Measurements from ENCODE around the gene SKI. TPM values are rescaled to one million over a fixed set of nuclear protein-coding genes. Genes with fewer than 3 reads are reported as not detected.

The SKI gene
- total RNA-seq, 1 donor from 2014 or later, result 66.2 TPM

GRCh38 chr1:2306151-2306978 lies 78.2 kb downstream of the SKI start:
- Histone ChIP-seq H4K20me1 (ENCODE audit: insufficient read depth, low read length) (peaks cover 73% of the 10 kb centered on the region), H3K79me2 (ENCODE audit: insufficient read depth, low read length) (peaks cover 60% of the 10 kb centered on the region), H3K4me3 (ENCODE audit: insufficient read depth, low read depth, low read length) (no peak overlapping the region), H3K9ac (ENCODE audit: low read length) (no peak overlapping the region), H3K27me3 (ENCODE audit: insufficient read depth, low read length) (no peaks in the 10 kb centered on the region), H3K36me3 (ENCODE audit: insufficient read depth, low read length) (peaks cover 11% of the 10 kb centered on the region), H2AFZ (ENCODE audit: low read depth, low read length) (no peak overlapping the region), H3K27ac (ENCODE audit: low read depth, low read length) (no peak overlapping the region), H3K4me2 (ENCODE audit: low read length) (no peak overlapping the region), H3K4me1 (ENCODE audit: insufficient read depth, low read length) (peaks cover 2% of the 10 kb centered on the region), H3K9me3 (ENCODE audit: insufficient read depth, low read depth, low read length) (no peaks in the 10 kb centered on the region)
- H3K27ac Mint-ChIP-seq (ENCODE audit: unreplicated experiment), result no peak overlapping the region
- no peaks in the 10 kb centered on the region for H3K27me3 Mint-ChIP-seq (ENCODE audit: low read depth, unreplicated experiment)
- H3K4me1 Mint-ChIP-seq (ENCODE audit: low read depth, unreplicated experiment), result no peaks in the 10 kb centered on the region
- H3K36me3 Mint-ChIP-seq (ENCODE audit: low read depth, unreplicated experiment), result peaks cover 7% of the 10 kb centered on the region
- no peak for TF ChIP-seq EZH2 (IDR thresholded peaks at IDR 0.05; ENCODE audit: insufficient read depth, low read length)
- TF ChIP-seq, protein P1, sequence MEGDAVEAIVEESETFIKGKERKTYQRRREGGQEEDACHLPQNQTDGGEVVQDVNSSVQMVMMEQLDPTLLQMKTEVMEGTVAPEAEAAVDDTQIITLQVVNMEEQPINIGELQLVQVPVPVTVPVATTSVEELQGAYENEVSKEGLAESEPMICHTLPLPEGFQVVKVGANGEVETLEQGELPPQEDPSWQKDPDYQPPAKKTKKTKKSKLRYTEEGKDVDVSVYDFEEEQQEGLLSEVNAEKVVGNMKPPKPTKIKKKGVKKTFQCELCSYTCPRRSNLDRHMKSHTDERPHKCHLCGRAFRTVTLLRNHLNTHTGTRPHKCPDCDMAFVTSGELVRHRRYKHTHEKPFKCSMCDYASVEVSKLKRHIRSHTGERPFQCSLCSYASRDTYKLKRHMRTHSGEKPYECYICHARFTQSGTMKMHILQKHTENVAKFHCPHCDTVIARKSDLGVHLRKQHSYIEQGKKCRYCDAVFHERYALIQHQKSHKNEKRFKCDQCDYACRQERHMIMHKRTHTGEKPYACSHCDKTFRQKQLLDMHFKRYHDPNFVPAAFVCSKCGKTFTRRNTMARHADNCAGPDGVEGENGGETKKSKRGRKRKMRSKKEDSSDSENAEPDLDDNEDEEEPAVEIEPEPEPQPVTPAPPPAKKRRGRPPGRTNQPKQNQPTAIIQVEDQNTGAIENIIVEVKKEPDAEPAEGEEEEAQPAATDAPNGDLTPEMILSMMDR (IDR thresholded peaks at IDR 0.05; ENCODE audit: insufficient read depth, low read depth, low read length), result no peak
- no peak for DNase-seq (ENCODE audit: low read depth)
- no peak for FAIRE-seq
- H3K4me3 Mint-ChIP-seq (ENCODE audit: unreplicated experiment), result no peak overlapping the region
- H3K9me3 Mint-ChIP-seq (ENCODE audit: unreplicated experiment), result no peaks in the 10 kb centered on the region

DNA sequence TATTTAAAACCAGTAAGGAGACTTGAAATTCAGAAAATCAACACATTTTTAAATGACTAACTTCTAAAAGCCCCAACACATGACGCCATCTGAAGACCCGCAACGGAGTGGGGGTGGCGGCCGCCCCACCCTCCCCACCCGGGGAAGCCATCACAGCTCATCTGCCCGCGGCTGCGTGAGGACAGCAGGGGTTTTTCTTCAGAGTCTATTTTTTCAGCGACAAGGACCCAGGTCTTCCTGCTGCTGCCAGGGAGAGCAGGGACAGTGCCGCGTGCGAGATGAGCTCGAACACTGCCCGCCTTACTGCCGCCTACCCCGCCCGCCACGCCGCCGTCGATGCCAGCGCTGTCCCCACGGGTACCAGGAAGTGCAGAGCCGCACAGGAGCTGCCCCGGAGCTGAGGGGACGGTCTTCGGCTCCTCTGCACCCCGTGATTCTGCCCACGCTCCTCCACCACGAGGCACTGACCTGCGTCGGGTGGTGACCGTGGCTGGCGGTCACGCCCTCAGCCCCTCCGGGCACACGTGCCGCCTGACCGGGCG lies 79.0 kb downstream of the SKI start:
- Histone ChIP-seq H3K9me3 (ENCODE audit: insufficient read depth, low read depth, low read length) (no peaks in the 10 kb centered on the region), H3K4me2 (ENCODE audit: low read length) (no peak overlapping the region), H3K36me3 (ENCODE audit: insufficient read depth, low read length) (peaks cover 11% of the 10 kb centered on the region), H3K27ac (ENCODE audit: low read depth, low read length) (no peak overlapping the region), H4K20me1 (ENCODE audit: insufficient read depth, low read length) (peaks cover 66% of the 10 kb centered on the region), H3K4me1 (ENCODE audit: insufficient read depth, low read length) (peaks cover 6% of the 10 kb centered on the region), H3K79me2 (ENCODE audit: insufficient read depth, low read length) (peaks cover 52% of the 10 kb centered on the region), H3K27me3 (ENCODE audit: insufficient read depth, low read length) (no peaks in the 10 kb centered on the region), H3K4me3 (ENCODE audit: insufficient read depth, low read depth, low read length) (no peak overlapping the region), H2AFZ (ENCODE audit: low read depth, low read length) (no peak overlapping the region), H3K9ac (ENCODE audit: low read length) (no peak overlapping the region)
- TF ChIP-seq, protein P1 (IDR thresholded peaks at IDR 0.05; ENCODE audit: insufficient read depth, low read depth, low read length), result no peak
- TF ChIP-seq EZH2 (IDR thresholded peaks at IDR 0.05; ENCODE audit: insufficient read depth, low read length), result no peak
- H3K9me3 Mint-ChIP-seq (ENCODE audit: unreplicated experiment), result no peaks in the 10 kb centered on the region
- no peaks in the 10 kb centered on the region for H3K27me3 Mint-ChIP-seq (ENCODE audit: low read depth, unreplicated experiment)
- DNase-seq (ENCODE audit: low read depth), result no peak
- FAIRE-seq, result no peak
- H3K4me1 Mint-ChIP-seq (ENCODE audit: low read depth, unreplicated experiment), result no peaks in the 10 kb centered on the region
- H3K27ac Mint-ChIP-seq (ENCODE audit: unreplicated experiment), result no peak overlapping the region
- H3K36me3 Mint-ChIP-seq (ENCODE audit: low read depth, unreplicated experiment), result peaks cover 7% of the 10 kb centered on the region
- no peak overlapping the region for H3K4me3 Mint-ChIP-seq (ENCODE audit: unreplicated experiment)

DNA sequence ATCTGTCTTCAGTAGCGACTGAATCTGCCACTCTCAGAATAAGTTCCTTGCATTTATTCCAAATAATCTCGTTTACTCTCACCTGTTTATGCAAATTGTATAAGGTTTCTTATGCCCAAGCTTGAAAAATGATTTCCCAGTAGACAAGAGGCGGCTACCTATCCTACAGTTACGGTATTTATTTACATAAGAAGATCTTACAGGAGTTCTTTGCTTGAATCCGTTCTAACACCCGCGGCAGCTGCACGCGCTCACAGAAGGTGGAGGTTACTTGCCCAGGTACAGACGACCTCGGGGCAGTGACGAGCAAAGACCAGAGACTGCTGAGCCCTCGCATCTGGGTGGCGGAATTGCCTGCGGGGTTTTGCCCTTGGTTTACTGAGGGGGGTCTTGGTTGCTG lies 79.9 kb downstream of the SKI start:
- DNase-seq (ENCODE audit: low read depth) (no peak), FAIRE-seq (no peak)
- Histone ChIP-seq H3K79me2 (ENCODE audit: insufficient read depth, low read length) (peaks cover 44% of the 10 kb centered on the region), H3K4me2 (ENCODE audit: low read length) (no peak overlapping the region), H3K9me3 (ENCODE audit: insufficient read depth, low read depth, low read length) (no peaks in the 10 kb centered on the region), H3K27me3 (ENCODE audit: insufficient read depth, low read length) (no peaks in the 10 kb centered on the region), H3K4me1 (ENCODE audit: insufficient read depth, low read length) (peaks cover 6% of the 10 kb centered on the region), H3K36me3 (ENCODE audit: insufficient read depth, low read length) (peaks cover 11% of the 10 kb centered on the region), H2AFZ (ENCODE audit: low read depth, low read length) (no peak overlapping the region), H3K9ac (ENCODE audit: low read length) (no peak overlapping the region), H3K4me3 (ENCODE audit: insufficient read depth, low read depth, low read length) (no peak overlapping the region), H3K27ac (ENCODE audit: low read depth, low read length) (no peak overlapping the region), H4K20me1 (ENCODE audit: insufficient read depth, low read length) (peaks cover 57% of the 10 kb centered on the region)
- Mint-ChIP-seq H3K4me3 (ENCODE audit: unreplicated experiment) (no peak overlapping the region), H3K36me3 (ENCODE audit: low read depth, unreplicated experiment) (peaks cover 7% of the 10 kb centered on the region), H3K27me3 (ENCODE audit: low read depth, unreplicated experiment) (no peaks in the 10 kb centered on the region), H3K4me1 (ENCODE audit: low read depth, unreplicated experiment) (no peaks in the 10 kb centered on the region), H3K27ac (ENCODE audit: unreplicated experiment) (no peak overlapping the region), H3K9me3 (ENCODE audit: unreplicated experiment) (no peaks in the 10 kb centered on the region)
- TF ChIP-seq, protein P1 (IDR thresholded peaks at IDR 0.05; ENCODE audit: insufficient read depth, low read depth, low read length), result no peak
- TF ChIP-seq EZH2 (IDR thresholded peaks at IDR 0.05; ENCODE audit: insufficient read depth, low read length), result no peak

All from astrocyte (in vitro differentiated cells and primary cell).